PFSK-1 (cell line): ENCODE results near the gene THUMPD1.

ENCODE experiments used
- FOXP2 ChIP-seq: optimal IDR thresholded peaks from 2 replicates; pipeline ENCODE3; 2011; ENCODE audit warnings: borderline replicate concordance, control low read depth, inconsistent platforms; ENCODE audit not compliant: insufficient read depth; ENCODE audit errors: extremely low read length, extremely low read depth
- POLR2AphosphoS5 ChIP-seq: IDR thresholded peaks from 2 replicates; pipeline ENCODE4 v1.6.1; 2012; ENCODE audit warnings: low read depth, mild to moderate bottlenecking, control low read depth, low read length, moderate library complexity
- SIN3A ChIP-seq: IDR thresholded peaks from 2 replicates; pipeline ENCODE4 v1.6.1; 2012; ENCODE audit warnings: mild to moderate bottlenecking, low read length, moderate library complexity, borderline replicate concordance; ENCODE audit not compliant: insufficient read depth
- TAF1 ChIP-seq: IDR thresholded peaks from 2 replicates; pipeline ENCODE4 v1.6.1; 2012; ENCODE audit warnings: low read length, control low read depth, borderline replicate concordance; ENCODE audit not compliant: insufficient read depth
- TF ChIP-seq, protein P1 (sequence below), 2 experiments: IDR thresholded peaks; 2 replicates each; pipeline versions ENCODE4 v1.6.1 to v1.8.0; 2011 to 2012; ENCODE audit warnings: low read depth in 2 of 2, low read length in 2 of 2, control low read depth in 1 of 2, inconsistent platforms in 1 of 2, mild to moderate bottlenecking in 1 of 2, moderate library complexity in 1 of 2; ENCODE audit not compliant: insufficient read depth in 1 of 2

DNA sequence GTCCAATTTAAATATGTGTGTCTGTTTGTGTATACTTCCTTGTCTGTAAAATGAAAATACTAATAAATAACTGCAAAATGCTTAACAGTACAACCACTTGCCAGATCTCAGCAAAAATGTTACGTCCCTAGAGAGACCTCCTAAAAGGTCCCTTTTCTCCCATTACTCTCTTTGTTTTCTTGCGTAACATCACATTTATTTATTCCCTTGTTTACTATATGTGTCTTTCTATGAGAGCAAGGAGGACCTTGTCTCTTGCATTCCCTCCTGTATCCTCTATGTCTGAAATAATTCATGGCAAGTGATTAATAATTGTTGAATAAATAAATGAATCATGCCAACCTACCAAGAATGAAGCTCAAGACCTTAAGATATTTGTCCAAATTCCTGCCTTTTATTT is 24.1 kb upstream of the THUMPD1 start:
- TF ChIP-seq, protein P1, sequence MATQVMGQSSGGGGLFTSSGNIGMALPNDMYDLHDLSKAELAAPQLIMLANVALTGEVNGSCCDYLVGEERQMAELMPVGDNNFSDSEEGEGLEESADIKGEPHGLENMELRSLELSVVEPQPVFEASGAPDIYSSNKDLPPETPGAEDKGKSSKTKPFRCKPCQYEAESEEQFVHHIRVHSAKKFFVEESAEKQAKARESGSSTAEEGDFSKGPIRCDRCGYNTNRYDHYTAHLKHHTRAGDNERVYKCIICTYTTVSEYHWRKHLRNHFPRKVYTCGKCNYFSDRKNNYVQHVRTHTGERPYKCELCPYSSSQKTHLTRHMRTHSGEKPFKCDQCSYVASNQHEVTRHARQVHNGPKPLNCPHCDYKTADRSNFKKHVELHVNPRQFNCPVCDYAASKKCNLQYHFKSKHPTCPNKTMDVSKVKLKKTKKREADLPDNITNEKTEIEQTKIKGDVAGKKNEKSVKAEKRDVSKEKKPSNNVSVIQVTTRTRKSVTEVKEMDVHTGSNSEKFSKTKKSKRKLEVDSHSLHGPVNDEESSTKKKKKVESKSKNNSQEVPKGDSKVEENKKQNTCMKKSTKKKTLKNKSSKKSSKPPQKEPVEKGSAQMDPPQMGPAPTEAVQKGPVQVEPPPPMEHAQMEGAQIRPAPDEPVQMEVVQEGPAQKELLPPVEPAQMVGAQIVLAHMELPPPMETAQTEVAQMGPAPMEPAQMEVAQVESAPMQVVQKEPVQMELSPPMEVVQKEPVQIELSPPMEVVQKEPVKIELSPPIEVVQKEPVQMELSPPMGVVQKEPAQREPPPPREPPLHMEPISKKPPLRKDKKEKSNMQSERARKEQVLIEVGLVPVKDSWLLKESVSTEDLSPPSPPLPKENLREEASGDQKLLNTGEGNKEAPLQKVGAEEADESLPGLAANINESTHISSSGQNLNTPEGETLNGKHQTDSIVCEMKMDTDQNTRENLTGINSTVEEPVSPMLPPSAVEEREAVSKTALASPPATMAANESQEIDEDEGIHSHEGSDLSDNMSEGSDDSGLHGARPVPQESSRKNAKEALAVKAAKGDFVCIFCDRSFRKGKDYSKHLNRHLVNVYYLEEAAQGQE (IDR thresholded peaks at IDR 0.05; ENCODE audit: insufficient read depth in 1 of 2, low read depth in 2 of 2, low read length in 2 of 2), result no peak
- no peak for TF ChIP-seq POLR2AphosphoS5
- TF ChIP-seq SIN3A, result no peak
- TF ChIP-seq TAF1, result no peak
- no peak for TF ChIP-seq FOXP2
